HepG2 (cell line): ENCODE results near the gene CYP2W1. TPM values are rescaled to one million over a fixed set of nuclear protein-coding genes. Genes with fewer than 3 reads are reported as not detected.

Experiments used
- AGO2 ChIP-seq: fragments of 200-400 bp; formaldehyde crosslinking; optimal IDR thresholded peaks from 2 replicates; pipeline ENCODE3; 2017; ENCODE audit warnings: mild to moderate bottlenecking, low read depth, low read length, moderate library complexity
- CBFB ChIP-seq: sonication (generic); formaldehyde crosslinking; IDR thresholded peaks from 2 replicates; pipeline ENCODE4 v1.4.0; 2020; ENCODE audit warnings: missing genetic modification reagents
- E2F1 ChIP-seq: sonication (generic); formaldehyde crosslinking; IDR thresholded peaks from 2 replicates; pipeline ENCODE4 v1.5.0; 2020; ENCODE audit warnings: missing genetic modification reagents
- GZF1 ChIP-seq: sonication (generic); formaldehyde crosslinking; IDR thresholded peaks from 2 replicates; pipeline ENCODE4 v1.5.1; 2020; ENCODE audit warnings: mild to moderate bottlenecking, missing genetic modification reagents
- HHEX ChIP-seq: IDR thresholded peaks from 2 replicates; pipeline ENCODE4 v1.6.1; 2016; ENCODE audit warnings: control low read depth
- KAT7 ChIP-seq: IDR thresholded peaks from 2 replicates; pipeline ENCODE4 v1.6.1; 2018; ENCODE audit warnings: borderline replicate concordance, missing compliant biosample characterization
- NR2F1 ChIP-seq, 2 experiments: fragments of 450-650 bp in 1 of 2; formaldehyde crosslinking in 1 of 2; IDR thresholded peaks; 2 replicates each; pipeline versions ENCODE4 v1.5.0 to v1.6.1; 2016 to 2020; ENCODE audit warnings: mild to moderate bottlenecking in 1 of 2, missing compliant biosample characterization in 1 of 2, missing genetic modification reagents in 1 of 2, moderate library complexity in 1 of 2
- RARA ChIP-seq: IDR thresholded peaks from 2 replicates; pipeline ENCODE4 v1.6.1; 2016; ENCODE audit warnings: missing genetic modification reagents, missing compliant biosample characterization
- SIX4 ChIP-seq: sonication (generic); formaldehyde crosslinking; IDR thresholded peaks from 2 replicates; pipeline ENCODE4 v1.4.0; 2020; ENCODE audit warnings: missing genetic modification reagents
- SKIL ChIP-seq: sonication (generic); formaldehyde crosslinking; IDR thresholded peaks from 2 replicates; pipeline ENCODE4 v1.8.0; 2022; ENCODE audit warnings: missing genetic modification reagents, mild to moderate bottlenecking, moderate library complexity, borderline replicate concordance
- ZBTB46 ChIP-seq: sonication (generic); formaldehyde crosslinking; IDR thresholded peaks from 2 replicates; pipeline ENCODE4 v1.4.0; 2020; ENCODE audit warnings: mild to moderate bottlenecking, missing genetic modification reagents, borderline replicate concordance
- ZC3H4 ChIP-seq: sonication (generic); formaldehyde crosslinking; IDR thresholded peaks from 2 replicates; pipeline ENCODE4 v1.4.0; 2020; ENCODE audit warnings: missing genetic modification reagents, borderline replicate concordance
- ZNF10 ChIP-seq: sonication (generic); formaldehyde crosslinking; IDR thresholded peaks from 2 replicates; pipeline ENCODE4 v1.4.0; 2020; ENCODE audit warnings: mild to moderate bottlenecking, low read depth, missing genetic modification reagents, borderline replicate concordance
- ZNF318 ChIP-seq: sonication (generic); formaldehyde crosslinking; IDR thresholded peaks from 2 replicates; pipeline ENCODE4 v1.4.0; 2020; ENCODE audit warnings: mild to moderate bottlenecking, missing genetic modification reagents
- ZNF790 ChIP-seq: sonication (generic); formaldehyde crosslinking; IDR thresholded peaks from 2 replicates; pipeline ENCODE4 v1.8.0; 2022; ENCODE audit warnings: missing genetic modification reagents, mild to moderate bottlenecking, borderline replicate concordance
- ZNF850 ChIP-seq: sonication (generic); formaldehyde crosslinking; conservative IDR thresholded peaks from 2 replicates; pipeline ENCODE4 v1.9.0; 2021; ENCODE audit warnings: mild to moderate bottlenecking, missing genetic modification reagents
- polyA plus RNA-seq, 8 experiments: library from polyadenylated mRNA; depleted of rRNA in 3 of 8; stranded (reverse) in 7 of 8; unstranded in 1 of 8; fragments of >200 nt; fragmentation: Illumina TruSeq in 4 of 8; extraction: Trizol in 4 of 8; gene quantifications; 2 replicates each; pipeline versions ENCODE4 v1.2.1 to v1.2.3, GENCODE V29; 2011 to 2016; ENCODE audit warnings: low read depth in 4 of 8, missing spikeins in 1 of 8, mixed read lengths in 1 of 8; ENCODE audit not compliant: insufficient read depth in 1 of 8
- total RNA-seq, 5 experiments: library from RNA; depleted of rRNA; stranded (reverse); fragments of >200 nt; fragmentation: Illumina TruSeq; extraction: Trizol; gene quantifications; 2 replicates each; pipeline ENCODE4 v1.2.3, GENCODE V29; 2016; ENCODE audit warnings: low read depth in 1 of 5

The CYP2W1 gene
- total and polyA plus RNA-seq, 2 of the 13 experiments (the other 11 are each of a cell fraction or from before 2014, with no cell fraction given) = 19.5 to 31.7 TPM

GRCh38 chr7:975702-976473, 7.1 kb upstream of the CYP2W1 start (continued):
- no peak for TF ChIP-seq ZNF318 (CRISPR knock-in tag)
- no peak for TF ChIP-seq GZF1 (CRISPR knock-in tag)
- TF ChIP-seq AGO2 = peak; percentile 67
- no peak for TF ChIP-seq ZNF790 (CRISPR knock-in tag)
- no peak for TF ChIP-seq ZC3H4 (CRISPR knock-in tag)
- no peak for TF ChIP-seq SIX4 (CRISPR knock-in tag)
- TF ChIP-seq NR2F1 (CRISPR knock-in tag; IDR thresholded peaks at IDR 0.05) = no peak
- no peak for TF ChIP-seq RARA (CRISPR knock-in tag)
- TF ChIP-seq CBFB = no peak
- TF ChIP-seq ZNF10 (CRISPR knock-in tag) = no peak
- no peak for TF ChIP-seq SKIL (CRISPR knock-in tag)
- TF ChIP-seq KAT7 (CRISPR knock-in tag) = no peak
- TF ChIP-seq E2F1 (CRISPR knock-in tag) = no peak
- TF ChIP-seq ZBTB46 (CRISPR knock-in tag) = no peak
- TF ChIP-seq ZNF850 (CRISPR knock-in tag) = 0 out of 2 replicates have a peak, but pooled peaks have one; percentile 41
- no peak for TF ChIP-seq HHEX (CRISPR knock-in tag)
